Hepatocyte (in vitro differentiated cells): Measurements from ENCODE around the gene GKN2.

Experiments used
- EZH2 ChIP-seq: fragments of 200-600 bp; sonication (generic); IDR thresholded peaks from 2 replicates; pipeline ENCODE4 v1.6.1; 2016; ENCODE audit warnings: antibody characterized with exemption, mild to moderate bottlenecking, borderline replicate concordance
- TF ChIP-seq, protein P1 (sequence below): fragments of 200-600 bp; sonication (generic); IDR thresholded peaks from 2 replicates; pipeline ENCODE4 v1.5.1; 2016; ENCODE audit warnings: antibody characterized with exemption, mild to moderate bottlenecking; ENCODE audit not compliant: poor library complexity

DNA sequence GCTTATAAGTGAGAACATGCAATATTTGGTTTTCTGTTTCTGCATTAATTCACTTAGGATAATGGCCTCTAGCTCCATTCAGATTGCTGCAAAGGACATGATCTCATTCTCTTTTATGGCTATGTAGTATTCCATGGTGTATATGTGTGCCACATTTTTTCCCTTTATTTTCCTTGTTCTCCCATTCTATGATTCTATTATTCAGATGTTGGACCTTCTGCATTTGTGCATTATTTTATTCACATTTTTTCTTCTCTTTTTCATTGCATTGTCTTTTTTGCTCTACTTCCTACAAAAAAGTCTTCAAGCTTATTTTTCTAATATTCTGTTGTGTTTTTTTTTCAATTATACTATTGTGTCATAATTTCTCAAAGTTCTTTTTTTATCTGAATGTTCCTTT is 49.2 kb upstream of the GKN2 start:
- TF ChIP-seq, protein P1, sequence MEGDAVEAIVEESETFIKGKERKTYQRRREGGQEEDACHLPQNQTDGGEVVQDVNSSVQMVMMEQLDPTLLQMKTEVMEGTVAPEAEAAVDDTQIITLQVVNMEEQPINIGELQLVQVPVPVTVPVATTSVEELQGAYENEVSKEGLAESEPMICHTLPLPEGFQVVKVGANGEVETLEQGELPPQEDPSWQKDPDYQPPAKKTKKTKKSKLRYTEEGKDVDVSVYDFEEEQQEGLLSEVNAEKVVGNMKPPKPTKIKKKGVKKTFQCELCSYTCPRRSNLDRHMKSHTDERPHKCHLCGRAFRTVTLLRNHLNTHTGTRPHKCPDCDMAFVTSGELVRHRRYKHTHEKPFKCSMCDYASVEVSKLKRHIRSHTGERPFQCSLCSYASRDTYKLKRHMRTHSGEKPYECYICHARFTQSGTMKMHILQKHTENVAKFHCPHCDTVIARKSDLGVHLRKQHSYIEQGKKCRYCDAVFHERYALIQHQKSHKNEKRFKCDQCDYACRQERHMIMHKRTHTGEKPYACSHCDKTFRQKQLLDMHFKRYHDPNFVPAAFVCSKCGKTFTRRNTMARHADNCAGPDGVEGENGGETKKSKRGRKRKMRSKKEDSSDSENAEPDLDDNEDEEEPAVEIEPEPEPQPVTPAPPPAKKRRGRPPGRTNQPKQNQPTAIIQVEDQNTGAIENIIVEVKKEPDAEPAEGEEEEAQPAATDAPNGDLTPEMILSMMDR, result no peak
- no peak for TF ChIP-seq EZH2
